Effector memory CD8-positive, alpha-beta T cell (primary cell): ENCODE results near the gene STK32C.
A peak's percentile ranks its signal among the peaks of the same experiment; 100 is the strongest.

Experiments used
- ATAC-seq: fragments of 150-1000 bp; cut with Tn5 transposase; replicated peaks from 2 replicates; pipeline ENCODE4 v1.10.0; 2021; ENCODE audit warnings: mild to moderate bottlenecking, moderate library complexity
- DNase-seq, 3 experiments: peaks; one replicate each; pipeline ENCODE4 v3.0.0; 2021
- H3K27ac Mint-ChIP-seq, 2 donors: one replicate each; pipeline ENCODE4 v1.8.0; 2022; ENCODE audit warnings: mild to moderate bottlenecking in 2 of 2, mixed read lengths in 2 of 2, moderate library complexity in 2 of 2
- H3K27me3 Mint-ChIP-seq, 2 donors: one replicate each; pipeline ENCODE4 v1.8.0; 2022; ENCODE audit warnings: mixed read lengths in 2 of 2
- H3K36me3 Mint-ChIP-seq: one replicate; pipeline ENCODE4 v1.8.0; 2022; ENCODE audit warnings: mild to moderate bottlenecking, moderate library complexity, mixed read lengths; ENCODE audit not compliant: insufficient read depth
- H3K4me1 Mint-ChIP-seq, 2 donors: one replicate each; pipeline ENCODE4 v1.8.0; 2022; ENCODE audit warnings: low read depth in 2 of 2, mixed read lengths in 2 of 2
- H3K4me3 Mint-ChIP-seq, 2 donors: one replicate each; pipeline ENCODE4 v1.8.0; 2022; ENCODE audit warnings: mild to moderate bottlenecking in 2 of 2, mixed read lengths in 2 of 2, moderate library complexity in 2 of 2
- H3K9me3 Mint-ChIP-seq, 2 donors: one replicate each; pipeline ENCODE4 v1.8.0; 2022; ENCODE audit warnings: mixed read lengths in 2 of 2

The STK32C gene

GRCh38 chr10:132169031-132169765 lies 138.6 kb downstream of the STK32C start:
- Mint-ChIP-seq H3K27me3 (peaks cover 11 to 28% of the 10 kb centered on the region in 2 donors), H3K9me3 (peaks cover 0 to 5% of the 10 kb centered on the region in 2 donors), H3K36me3 (peaks cover 5% of the 10 kb centered on the region), H3K27ac (no peak overlapping the region), H3K4me1 (peaks cover 8 to 12% of the 10 kb centered on the region in 2 donors), H3K4me3 (no peak overlapping the region)
- no peak for DNase-seq
- no peak for ATAC-seq

- peaks cover 11 to 28% of the 10 kb centered on the region in 2 donors for H3K27me3 Mint-ChIP-seq
- H3K4me3 Mint-ChIP-seq: no peak overlapping the region
- DNase-seq (no peak), ATAC-seq (no peak)
- peaks cover 7 to 12% of the 10 kb centered on the region in 2 donors for H3K4me1 Mint-ChIP-seq
- no peak overlapping the region for H3K27ac Mint-ChIP-seq
- peaks cover 0 to 5% of the 10 kb centered on the region in 2 donors for H3K9me3 Mint-ChIP-seq
- peaks cover under 1% of the 10 kb centered on the region for H3K36me3 Mint-ChIP-seq
These were observed 139.1 kb downstream of the STK32C start for GRCh38 chr10:132168571-132169030.

- Mint-ChIP-seq H3K27ac (no peak overlapping the region), H3K36me3 (no peaks in the 10 kb centered on the region), H3K4me3 (no peak overlapping the region), H3K4me1 (peaks cover 7 to 9% of the 10 kb centered on the region in 2 donors), H3K9me3 (no peaks in the 10 kb centered on the region), H3K27me3 (peaks cover 11 to 28% of the 10 kb centered on the region in 2 donors)
- DNase-seq: no peak
- no peak for ATAC-seq
These were observed 139.8 kb downstream of the STK32C start for GRCh38 chr10:132167976-132168375.

- Mint-ChIP-seq H3K36me3 (no peaks in the 10 kb centered on the region), H3K27ac (no peak overlapping the region), H3K4me1 (peaks cover 10 to 11% of the 10 kb centered on the region in 2 donors), H3K9me3 (no peaks in the 10 kb centered on the region), H3K4me3 (no peak overlapping the region), H3K27me3 (peaks cover 11 to 22% of the 10 kb centered on the region in 2 donors)
- ATAC-seq (no peak), DNase-seq (no peak)
These were observed 140.6 kb downstream of the STK32C start for GRCh38 chr10:132167041-132167674.

GRCh38 chr10:132166216-132166950 lies 141.4 kb downstream of the STK32C start:
- H3K27ac Mint-ChIP-seq: no peak overlapping the region
- no peak overlapping the region for H3K4me3 Mint-ChIP-seq
- peaks cover 11 to 17% of the 10 kb centered on the region in 2 donors for H3K27me3 Mint-ChIP-seq
- no peaks in the 10 kb centered on the region for H3K36me3 Mint-ChIP-seq
- no peak for ATAC-seq
- H3K9me3 Mint-ChIP-seq: peaks cover 0 to 3% of the 10 kb centered on the region in 2 donors
- DNase-seq: no peak
- peaks cover 16% of the 10 kb centered on the region in 2 donors for H3K4me1 Mint-ChIP-seq

- Mint-ChIP-seq H3K27ac (no peak overlapping the region), H3K9me3 (peaks cover 0 to 3% of the 10 kb centered on the region in 2 donors), H3K4me1 (peaks cover 16% of the 10 kb centered on the region in 2 donors), H3K27me3 (peaks cover 9 to 11% of the 10 kb centered on the region in 2 donors), H3K4me3 (no peak overlapping the region), H3K36me3 (peaks cover 6% of the 10 kb centered on the region)
- no peak for ATAC-seq
- no peak for DNase-seq
These were observed 142.3 kb downstream of the STK32C start for GRCh38 chr10:132165416-132165980.

GRCh38 chr10:132164761-132165278 lies 142.9 kb downstream of the STK32C start:
- no peak for DNase-seq
- Mint-ChIP-seq H3K9me3 (peaks cover 0 to 3% of the 10 kb centered on the region in 2 donors), H3K4me1 (peaks cover 16% of the 10 kb centered on the region in 2 donors), H3K4me3 (no peak overlapping the region), H3K27ac (no peak overlapping the region), H3K36me3 (peaks cover 6% of the 10 kb centered on the region), H3K27me3 (peaks cover 9 to 11% of the 10 kb centered on the region in 2 donors)
- no peak for ATAC-seq

- ATAC-seq (no peak), DNase-seq (no peak)
- Mint-ChIP-seq H3K4me3 (no peak overlapping the region), H3K4me1 (peaks cover 21% of the 10 kb centered on the region in 2 donors), H3K36me3 (peaks cover 6% of the 10 kb centered on the region), H3K27me3 (peaks cover 9 to 11% of the 10 kb centered on the region in 2 donors), H3K27ac (peak overlapping the region in 1 of 2 donors; percentile 26), H3K9me3 (peaks cover 0 to 6% of the 10 kb centered on the region in 2 donors)
These were observed 143.8 kb downstream of the STK32C start for GRCh38 chr10:132163826-132164515.

- H3K27ac Mint-ChIP-seq: peak overlapping the region in 1 of 2 donors; percentile 26
- DNase-seq: peak in 2 of 3 experiments; percentile 30 to 34
- H3K9me3 Mint-ChIP-seq: peaks cover 0 to 6% of the 10 kb centered on the region in 2 donors
- peaks cover 22 to 24% of the 10 kb centered on the region in 2 donors for H3K4me1 Mint-ChIP-seq
- H3K4me3 Mint-ChIP-seq: no peak overlapping the region
- H3K27me3 Mint-ChIP-seq: peaks cover 5 to 11% of the 10 kb centered on the region in 2 donors
- peaks cover 7% of the 10 kb centered on the region for H3K36me3 Mint-ChIP-seq
- ATAC-seq: peak; percentile 27
These were observed 144.4 kb downstream of the STK32C start for GRCh38 chr10:132163278-132163765.

- DNase-seq: no peak
- peak overlapping the region; percentile 98 to 99 for H3K27ac Mint-ChIP-seq
- peaks cover 26 to 28% of the 10 kb centered on the region in 2 donors for H3K4me1 Mint-ChIP-seq
- H3K4me3 Mint-ChIP-seq: peak overlapping the region; percentile 74 to 85
- peaks cover 11% of the 10 kb centered on the region for H3K36me3 Mint-ChIP-seq
- H3K9me3 Mint-ChIP-seq: peaks cover 0 to 6% of the 10 kb centered on the region in 2 donors
- H3K27me3 Mint-ChIP-seq: peaks cover 0 to 11% of the 10 kb centered on the region in 2 donors
- ATAC-seq: no peak
These were observed 145.0 kb downstream of the STK32C start for GRCh38 chr10:132162590-132163277.

GRCh38 chr10:132162021-132162531 lies 145.7 kb downstream of the STK32C start:
- Mint-ChIP-seq H3K9me3 (peaks cover 0 to 6% of the 10 kb centered on the region in 2 donors), H3K36me3 (peaks cover 13% of the 10 kb centered on the region), H3K4me1 (peaks cover 26 to 28% of the 10 kb centered on the region in 2 donors), H3K4me3 (peak overlapping the region; percentile 74 to 85), H3K27me3 (peaks cover 0 to 6% of the 10 kb centered on the region in 2 donors), H3K27ac (peak overlapping the region; percentile 98 to 99)
- ATAC-seq (peak; percentile 44), DNase-seq (no peak)
